Measurements from ENCODE around the gene FBXL16.

DNA sequence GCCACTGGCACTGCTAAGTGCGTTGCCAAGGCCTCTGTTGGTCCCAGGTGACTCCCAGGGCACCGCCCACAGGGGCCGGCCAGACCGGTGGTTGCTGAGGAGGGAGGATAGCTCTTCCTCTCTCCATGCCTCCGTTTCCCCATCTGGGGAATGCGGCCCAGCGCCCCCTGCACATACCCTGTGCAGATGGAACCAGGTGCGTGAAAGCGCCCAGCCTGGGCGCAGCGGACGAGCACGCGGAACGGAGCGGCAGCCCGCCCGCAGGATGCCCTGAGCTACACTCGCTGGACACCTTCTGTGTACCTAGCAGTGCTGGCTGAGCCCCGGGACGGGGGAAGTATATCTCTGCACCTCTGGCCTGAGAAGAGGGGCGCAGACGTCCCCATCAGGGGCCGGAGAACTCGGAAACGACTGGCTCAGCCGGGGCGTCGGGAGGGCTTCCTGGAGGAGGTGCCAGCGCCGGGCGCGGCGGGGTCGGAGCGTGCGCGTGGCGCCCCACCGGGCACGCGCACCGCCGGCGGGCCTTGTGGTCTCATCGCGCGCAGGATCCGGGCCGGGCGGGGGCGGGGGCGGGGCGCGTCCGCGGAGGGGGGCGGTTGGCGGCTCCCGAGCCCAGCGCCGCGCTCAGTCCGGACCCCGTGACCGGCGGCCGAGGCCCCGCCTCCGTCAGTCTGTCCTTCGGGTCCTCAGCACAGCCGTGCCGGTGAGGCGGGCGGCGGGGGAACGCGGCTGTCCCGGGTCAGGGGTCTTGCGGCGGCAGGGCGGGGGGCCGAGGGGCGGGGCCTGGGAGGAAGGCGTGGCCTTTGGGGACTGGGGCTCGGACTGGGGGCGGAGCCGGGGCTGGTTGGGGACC is 21.1 kb upstream of the FBXL16 start, which contains the start of the genes CCDC78 and HAGHL:
- TF ChIP-seq POLR2AphosphoS5 (IDR thresholded peaks at IDR 0.05), result no peak
- TF ChIP-seq CTCF (IDR thresholded peaks at IDR 0.05), result no peak

Measured in breast epithelium (tissue), 3 donors.